Stimulated activated CD8-positive, alpha-beta memory T cell treated with anti-CD3 and anti-CD28 coated beads, Interleukin-4, amount 100 ng/mL, for 24 hours (primary cell): Measurements from ENCODE around the gene C2orf92.
A peak's percentile ranks its signal among the peaks of the same experiment; 100 is the strongest.

Source experiments
- DNase-seq: peaks from one replicate; pipeline ENCODE4 v3.0.0-alpha.2; 2020; ENCODE audit warnings: low read depth

Gene C2orf92

DNA sequence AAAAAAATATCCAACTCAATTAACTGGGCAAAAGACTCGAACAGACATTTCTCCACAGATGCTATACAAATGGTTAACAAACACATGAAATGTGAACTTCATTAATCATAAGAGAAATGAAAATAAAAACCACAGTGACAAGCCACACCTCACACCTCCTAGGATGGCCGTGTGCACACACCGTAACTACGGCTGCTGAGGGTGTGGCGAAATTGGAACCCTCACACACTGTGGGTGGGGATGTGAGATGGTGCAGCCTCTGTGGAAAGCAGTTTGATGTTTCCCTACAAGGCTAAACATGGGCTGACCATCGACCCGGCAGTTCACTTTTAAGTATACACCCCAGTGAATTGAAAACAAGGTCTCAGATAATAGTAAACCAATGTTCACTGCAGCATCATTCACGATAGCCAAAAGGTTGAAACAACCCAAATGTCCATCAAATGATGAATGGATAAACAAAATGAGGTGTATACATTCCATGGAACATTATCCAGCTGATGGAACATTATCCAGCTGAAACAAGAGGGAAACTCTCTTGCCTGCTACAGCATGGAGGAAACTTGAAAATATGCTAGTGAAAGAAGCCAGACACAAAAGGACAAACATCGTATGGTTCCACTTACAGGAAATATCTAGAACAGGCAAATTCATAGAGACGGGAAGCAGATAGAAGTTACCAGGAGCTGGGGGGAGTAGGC is 76.1 kb downstream of the C2orf92 start:
- DNase-seq = peak; percentile 46

- no peak for DNase-seq
These were observed 77.8 kb downstream of the C2orf92 start for GRCh38 chr2:97747285-97747684.

DNA sequence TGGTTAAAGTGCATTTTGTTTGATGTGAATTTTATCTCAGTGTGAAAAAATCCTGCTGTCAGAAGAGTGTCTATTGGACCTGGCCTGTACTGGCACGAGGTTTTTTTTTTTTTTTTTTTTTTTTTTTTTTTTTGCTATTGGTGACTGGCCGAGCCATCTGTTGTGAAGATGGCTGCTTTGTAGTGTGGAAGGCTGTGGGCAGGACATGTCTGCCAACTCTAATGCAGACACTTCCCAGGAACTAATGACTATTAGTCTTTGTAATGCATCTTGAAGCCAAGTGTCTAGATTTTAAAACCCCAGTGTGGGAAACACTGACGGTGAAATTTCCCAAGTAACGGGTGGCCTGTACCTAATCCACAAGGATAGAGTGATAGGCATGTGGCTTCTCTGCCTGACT is 78.2 kb downstream of the C2orf92 start:
- no peak for DNase-seq

DNA sequence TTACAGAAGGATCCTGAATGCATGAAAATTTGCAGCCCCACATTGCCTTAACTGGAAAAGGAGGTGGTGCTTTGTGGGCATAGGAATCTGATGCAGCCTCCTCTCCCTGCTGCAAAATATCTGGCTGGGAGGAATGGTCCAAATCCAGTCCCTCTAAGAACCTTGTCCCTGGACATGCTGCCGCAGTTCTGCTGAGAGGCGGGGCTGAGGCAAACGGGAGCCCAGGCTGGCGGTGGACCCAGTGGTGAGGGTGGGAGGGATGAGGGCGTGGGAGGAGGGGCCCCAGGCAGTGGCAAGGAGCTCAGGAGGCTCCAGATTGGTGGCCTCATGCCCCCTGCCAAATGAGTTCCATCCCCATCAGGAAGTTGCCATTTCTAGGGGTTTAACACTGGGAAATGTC is 80.1 kb downstream of the C2orf92 start:
- DNase-seq = no peak

DNA sequence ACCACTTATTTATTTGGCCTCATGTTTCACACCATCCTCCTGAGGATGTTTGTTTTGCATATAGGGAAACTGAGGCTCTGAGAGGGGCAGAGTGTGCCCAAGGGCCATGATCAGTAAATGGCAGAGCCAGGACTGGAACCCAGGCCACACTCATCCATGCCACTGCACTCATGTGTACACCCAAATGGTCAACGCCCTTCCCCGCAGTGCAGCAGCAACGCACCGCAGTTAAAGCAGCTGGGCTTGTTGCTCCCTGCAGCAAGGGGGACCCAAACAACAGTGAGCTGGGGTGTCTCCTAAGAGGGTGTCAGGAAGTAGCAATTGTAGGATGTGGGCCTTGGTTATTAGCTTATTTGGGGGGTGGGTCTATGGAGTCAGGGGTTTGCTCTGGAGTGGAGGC is 80.5 kb downstream of the C2orf92 start:
- no peak for DNase-seq

GRCh38 chr2:97751752-97752151 is 82.2 kb downstream of the C2orf92 start:
- no peak for DNase-seq
